HG03025 (cell line): Measurements from ENCODE around the gene RPS15A.
"Not testable (repeated sequence)": the region's sequence is repeated elsewhere in the genome, so short reads cannot be mapped to it uniquely, and the experiment has no call there.

Source experiments
- ATAC-seq: cut with Tn5 transposase; IDR thresholded peaks from one replicate; pipeline ENCODE4 v1.9.1; 2021; ENCODE audit warnings: mild to moderate bottlenecking, moderate library complexity; ENCODE audit not compliant: unreplicated experiment, low FRiP score

The RPS15A gene

DNA sequence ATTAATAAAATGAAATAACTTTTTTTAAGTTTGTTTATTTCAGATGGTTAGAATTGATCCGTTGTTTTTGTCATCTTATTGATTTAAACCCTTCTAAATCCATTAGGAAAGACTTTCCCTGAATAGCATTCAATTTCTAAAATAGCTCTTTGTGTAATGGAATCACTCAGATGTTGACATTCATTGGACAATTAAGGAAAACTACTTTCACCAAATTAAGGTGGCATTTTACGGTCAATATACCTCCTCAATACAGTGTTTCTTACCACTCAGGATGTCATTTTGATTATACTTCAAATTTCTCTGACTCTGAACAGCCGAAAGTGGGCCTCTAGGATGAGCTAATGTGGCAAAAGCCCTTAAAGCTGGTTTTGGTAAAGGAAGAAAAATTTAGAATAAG is 9.4 kb upstream of the RPS15A start:
- no peak for ATAC-seq

DNA sequence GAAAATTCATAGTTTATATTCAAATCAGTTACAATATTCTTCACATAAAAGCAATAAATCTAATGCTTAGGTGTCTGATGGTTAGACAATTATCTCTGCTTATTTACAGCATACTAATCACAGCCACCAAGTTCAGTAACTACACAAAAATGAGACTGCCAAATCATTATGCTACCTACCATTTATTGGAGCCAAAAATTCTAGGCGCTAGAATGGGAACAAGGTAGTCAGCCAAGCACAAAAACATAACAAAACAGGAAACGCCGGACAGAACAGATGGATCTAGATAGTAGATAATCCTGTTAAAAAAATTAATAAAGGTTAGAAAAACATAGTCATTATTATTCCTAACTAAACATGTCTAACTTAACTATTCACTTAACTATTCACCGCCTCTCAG is 7.6 kb upstream of the RPS15A start:
- no peak for ATAC-seq

DNA sequence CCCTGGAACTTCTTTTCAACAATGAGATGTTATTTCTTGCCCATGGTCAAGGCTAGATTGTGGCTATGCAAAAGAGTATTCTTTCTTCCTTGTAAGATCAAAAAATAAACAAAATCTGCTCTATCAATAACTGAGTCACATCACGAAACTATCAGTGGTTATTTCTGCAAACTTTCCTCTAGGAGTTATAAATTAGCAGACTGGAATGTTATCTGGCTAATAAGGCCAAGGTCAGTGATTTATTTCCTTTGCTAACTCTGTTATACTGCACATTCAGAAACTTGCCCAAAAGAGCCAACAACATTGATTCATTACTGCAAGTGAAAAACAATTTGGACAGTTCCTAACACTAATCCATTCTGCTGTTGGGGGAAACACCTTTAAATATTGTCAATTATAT is 6.2 kb upstream of the RPS15A start:
- ATAC-seq = no peak

DNA sequence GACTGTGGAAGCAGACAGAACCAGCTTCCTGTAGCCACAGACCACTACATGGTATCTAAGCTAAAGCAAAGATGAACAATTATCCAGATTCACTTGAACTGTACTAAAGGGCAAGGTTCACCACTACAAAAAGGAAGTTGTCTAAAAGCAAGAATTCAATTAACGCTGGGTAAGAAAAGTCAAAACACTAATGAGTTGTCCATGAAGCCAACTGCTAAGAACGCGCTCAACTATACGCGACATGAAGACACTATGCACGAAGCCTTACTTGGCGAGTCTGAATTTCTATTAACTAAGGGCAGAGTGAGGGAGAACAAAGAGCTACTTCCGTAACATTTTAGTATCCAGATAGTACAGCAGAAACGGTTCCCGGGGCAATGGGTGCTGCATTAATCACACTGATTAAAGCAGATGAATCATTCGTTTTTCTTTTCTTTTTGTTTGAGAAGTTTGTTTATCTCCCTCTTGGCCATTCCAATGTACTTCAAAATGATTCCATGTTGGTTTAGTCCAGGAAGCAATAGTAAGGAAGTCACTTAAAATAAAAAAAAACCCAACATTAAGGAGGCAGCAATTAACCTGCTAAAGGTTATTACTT is 2.8 kb upstream of the RPS15A start:
- ATAC-seq = no peak

DNA sequence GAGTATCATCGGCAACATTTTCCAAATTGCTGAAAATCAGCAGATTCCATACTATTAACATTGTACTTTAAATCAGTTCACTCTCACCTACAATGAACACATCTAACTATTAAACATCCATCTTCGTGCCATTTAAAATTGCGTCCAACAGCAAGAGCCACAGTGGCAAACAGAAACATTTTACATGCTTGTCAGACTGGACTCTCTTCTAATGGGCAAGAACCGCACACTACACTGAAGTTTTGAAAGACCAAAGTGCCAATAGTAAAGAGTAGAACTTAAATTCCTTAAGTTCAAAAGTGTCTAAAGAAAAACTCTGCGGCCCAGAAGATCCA is 652 bp downstream of the RPS15A start:
- no peak for ATAC-seq

DNA sequence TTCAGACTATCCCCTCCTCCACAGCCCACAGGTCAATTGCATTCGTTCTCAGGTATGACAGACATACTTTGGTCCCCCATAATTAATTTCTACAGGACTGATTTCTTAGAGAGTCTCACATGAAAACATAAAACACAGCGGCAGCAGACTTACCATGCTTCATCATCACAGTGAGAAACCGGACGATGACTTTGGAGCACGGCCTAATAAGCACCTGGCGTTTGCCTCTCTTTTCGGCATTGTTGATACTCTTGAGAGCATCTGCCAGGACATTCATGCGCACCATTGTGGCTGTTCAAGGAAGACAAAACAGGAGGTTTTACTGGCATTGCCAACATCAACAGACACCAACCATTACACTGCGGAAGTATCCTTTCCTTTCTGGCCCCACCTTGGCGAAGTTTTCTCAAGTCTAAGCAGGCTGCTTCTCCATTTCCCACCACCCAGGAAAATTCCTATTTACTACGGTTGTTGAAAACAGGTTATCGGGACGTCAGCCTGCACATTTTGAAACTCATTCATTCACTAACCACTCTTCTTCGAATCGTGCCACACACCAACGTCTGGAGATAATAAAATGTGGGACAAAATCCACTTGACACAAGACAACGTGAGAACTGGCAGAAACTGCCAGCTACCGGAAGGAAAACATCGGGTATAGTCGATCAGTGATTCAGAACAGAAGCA is 1.2 kb downstream of the RPS15A start:
- no peak for ATAC-seq

DNA sequence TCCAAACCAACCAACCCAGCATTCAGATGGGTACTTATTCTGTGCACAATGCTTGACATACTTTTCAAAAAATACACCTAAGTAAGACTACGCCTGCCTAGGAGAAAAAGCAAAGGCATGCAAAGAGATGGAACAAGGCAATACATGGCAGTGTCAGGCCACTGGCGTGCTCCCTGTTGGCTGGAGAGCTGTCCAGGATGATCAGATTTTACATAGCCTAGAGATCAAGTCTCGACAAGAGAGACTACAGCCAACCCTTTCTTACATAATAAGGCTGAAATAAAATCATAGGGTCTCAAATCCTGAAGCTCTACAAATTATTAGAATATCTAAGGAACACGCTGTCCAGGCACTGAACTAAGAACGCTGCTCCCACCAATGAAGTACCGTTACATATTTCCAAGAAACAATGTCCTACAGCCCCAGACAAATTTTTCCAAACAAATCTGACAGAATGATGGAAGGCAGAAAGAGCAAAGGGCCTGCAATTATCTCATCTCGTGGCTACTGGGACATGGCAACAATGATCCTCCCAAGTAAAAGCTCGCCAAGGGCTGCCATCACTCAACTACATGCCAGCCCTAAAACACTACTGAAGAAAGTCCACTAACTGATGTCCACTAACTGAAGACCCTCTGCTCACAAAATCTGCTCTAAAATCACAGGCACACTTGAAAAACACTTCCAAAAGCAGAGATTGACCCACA is 5.1 kb downstream of the RPS15A start:
- no peak for ATAC-seq

DNA sequence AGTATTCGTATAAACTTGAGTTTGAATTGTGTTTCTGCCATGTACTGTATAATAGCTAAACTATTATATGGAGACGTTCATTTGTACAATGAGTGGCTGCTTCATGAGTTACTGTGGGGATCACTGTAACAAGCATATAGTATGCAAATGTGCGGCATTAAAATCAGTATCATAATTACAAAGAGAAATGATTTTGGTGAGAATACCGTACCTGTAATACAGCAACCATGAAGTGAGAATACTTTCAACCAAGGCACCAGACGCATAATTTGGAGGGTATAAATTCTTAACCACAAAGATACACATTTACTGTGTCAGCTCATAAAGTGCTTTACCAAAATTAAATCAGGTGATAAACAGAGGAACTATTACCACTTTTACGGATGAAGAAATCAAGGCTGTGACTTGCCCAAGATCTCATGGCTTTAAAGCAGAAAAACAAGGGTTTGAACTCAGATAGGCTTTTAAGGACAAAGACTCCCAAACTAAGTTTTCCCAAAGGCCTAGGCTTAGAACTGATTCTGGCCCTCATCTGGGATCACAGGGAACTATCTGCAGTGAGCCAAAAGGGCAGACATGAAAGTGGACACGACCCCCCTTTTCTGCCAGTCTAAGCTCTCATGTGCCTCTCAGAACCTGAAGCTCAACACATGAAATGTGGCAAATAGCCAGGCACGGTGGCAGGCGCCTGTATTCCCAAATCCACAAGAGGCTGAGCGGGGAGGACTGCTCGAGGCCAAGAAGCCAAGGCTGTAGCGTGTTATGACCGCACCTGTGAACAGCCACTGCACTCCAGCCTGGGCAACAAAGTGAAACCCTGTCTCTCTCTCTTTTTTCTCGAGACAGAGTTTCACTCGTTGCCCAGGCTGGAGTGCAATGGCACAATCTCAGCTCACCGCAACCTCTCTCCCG is 6.4 kb downstream of the RPS15A start:
- ATAC-seq = no peak

DNA sequence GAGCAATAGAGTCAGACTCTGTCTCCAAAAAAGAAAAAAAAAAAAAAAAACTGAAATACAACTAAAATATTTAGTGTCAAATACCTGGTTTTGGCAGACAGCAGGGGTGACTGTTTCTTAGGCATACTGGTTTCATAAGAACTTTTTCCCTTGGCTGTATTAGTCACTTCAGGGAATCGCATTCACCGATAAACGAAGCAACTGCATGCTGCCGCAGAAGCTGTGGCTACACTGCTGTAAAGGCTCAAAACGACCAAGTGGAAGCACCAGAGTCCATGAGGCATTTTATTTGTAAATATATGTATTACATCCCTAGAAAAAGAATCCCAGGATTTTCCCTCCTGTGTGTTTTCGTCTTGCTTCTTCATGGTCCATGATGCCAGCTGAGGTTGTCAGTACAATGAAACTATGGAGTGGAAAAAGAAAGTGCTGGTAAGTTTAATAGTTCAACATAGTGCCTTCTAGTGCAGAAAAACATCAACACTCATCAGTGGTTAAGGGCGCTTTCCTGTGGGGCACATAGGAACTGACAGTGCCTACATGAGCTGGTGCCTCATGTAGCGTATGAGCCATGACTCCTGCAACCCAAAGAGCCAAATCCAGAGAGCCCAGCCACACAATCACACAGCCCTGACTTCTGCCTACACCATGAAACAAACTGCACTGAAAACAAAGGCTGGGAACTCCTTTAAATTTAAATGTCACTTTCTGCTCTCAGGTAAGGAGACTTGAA is 7.3 kb downstream of the RPS15A start:
- ATAC-seq = no peak

DNA sequence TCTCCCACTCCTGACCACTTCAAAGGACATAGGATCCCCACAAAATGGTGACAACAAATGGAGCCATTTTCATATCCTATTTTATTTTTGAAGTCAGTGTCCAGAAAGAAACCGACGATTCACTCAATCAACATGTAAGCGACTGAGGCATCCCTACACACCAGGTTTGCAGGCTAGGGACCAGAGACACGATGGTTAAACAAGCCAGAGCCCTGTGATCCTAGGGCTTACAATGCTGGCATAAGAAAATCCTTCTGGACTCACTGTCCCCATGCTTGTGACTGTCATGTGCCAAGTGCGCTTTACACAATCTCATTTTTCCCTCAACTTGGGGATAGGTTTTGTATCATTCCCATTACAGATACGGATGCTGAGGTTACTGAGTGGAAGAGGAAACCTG is 8.9 kb downstream of the RPS15A start:
- not testable (repeated sequence) for ATAC-seq

DNA sequence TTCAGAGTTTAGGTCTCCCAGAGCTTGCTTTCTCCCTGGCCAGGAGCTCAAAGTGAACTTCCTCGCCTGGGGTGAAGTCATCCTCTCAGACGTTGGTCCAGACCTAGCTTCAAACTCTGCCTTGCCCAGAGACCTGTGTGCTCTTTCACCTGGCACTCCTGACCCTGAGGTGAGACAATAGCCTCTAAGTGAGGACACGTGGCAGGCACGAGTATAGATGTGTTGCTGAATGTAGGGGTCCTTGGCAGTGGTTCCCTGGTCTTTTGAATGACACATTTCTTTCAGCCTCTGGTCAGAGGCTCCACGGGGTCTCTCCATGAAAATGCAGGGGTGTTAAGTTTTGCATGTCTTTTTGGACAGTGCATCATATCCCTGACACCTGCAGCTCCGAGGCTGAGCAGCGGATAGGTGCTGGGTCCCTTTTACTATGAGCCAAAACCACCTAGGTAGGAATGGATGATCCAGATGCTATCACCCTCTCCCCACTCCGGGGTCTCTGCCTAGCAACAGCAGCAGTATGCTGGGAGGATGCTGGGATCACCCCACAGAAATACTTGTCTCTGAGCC is 9.6 kb downstream of the RPS15A start:
- ATAC-seq = not testable (repeated sequence)

DNA sequence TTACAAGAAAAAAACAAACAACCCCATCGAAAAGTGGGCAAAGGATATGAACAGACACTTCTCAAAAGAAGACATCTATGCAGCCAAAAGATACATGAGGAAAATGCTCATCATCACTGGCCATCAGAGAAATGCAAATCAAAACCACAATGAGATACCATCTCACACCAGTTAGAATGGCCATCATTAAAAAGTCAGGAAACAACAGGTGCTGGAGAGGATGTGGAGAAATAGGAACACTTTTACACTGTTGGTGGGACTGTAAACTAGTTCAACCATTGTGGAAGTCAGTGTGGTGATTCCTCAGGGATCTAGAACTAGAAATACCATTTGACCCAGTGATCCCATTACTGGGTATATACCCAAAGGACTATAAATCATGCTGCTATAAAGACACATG is 12.5 kb downstream of the RPS15A start:
- ATAC-seq = not testable (repeated sequence)

DNA sequence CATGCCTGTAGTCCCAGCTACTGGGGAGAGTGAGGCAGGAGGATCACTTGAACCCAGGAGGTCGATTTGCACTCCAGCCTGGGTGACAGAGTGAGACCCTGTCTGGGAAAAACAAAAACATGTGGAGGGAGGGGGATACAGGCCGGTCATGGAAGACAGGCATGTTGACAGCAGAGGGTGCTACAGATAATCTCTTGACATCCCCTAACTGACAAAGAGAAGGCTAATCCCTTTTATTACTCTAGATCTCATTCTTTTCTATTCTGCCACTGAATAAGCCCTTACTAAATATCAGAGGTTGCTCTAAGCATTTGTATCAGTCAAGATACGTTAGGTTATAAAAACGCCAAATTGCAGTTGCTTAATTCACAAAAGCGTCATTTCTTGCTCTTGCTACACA is 13.8 kb downstream of the RPS15A start:
- ATAC-seq = not testable (repeated sequence)

DNA sequence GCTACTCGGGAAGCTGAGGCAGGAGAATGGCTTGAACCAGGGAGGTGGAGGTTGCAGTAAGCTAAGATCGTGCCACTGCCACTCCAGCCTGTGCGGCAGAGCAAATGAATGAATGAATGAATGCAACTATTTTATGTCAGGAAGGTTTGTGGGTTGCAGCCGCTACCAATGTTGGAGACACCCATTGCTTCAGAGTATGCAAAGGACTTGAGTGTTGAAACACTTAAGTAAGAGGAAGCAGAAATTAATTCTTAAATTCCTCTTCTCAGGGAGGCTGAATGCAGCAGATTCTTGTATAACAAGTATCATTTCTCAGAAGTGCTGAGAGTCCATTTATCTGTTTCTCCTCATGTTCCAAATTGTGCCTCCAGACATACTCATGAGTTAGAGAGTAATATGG is 15.5 kb downstream of the RPS15A start:
- ATAC-seq = not testable (repeated sequence)

DNA sequence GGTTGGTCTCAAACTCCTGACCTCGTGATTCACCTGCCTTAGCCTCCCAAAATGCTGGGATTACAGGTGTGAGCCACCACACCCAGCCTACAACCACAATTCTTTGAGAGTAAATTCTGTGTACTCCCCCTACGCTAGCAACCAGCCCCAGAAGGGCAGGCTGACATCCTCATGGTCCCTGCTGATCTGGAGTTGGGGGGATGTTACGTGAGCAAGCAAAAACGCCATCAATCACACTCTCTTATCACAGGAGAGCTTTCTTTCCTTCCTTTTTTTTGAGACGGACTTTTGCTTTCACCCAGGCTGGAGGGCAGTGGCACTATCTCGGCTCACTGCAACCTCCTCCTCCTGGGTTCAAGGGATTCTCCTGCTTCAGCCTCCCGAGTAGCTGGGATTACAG is 18.0 kb downstream of the RPS15A start:
- ATAC-seq = not testable (repeated sequence)

DNA sequence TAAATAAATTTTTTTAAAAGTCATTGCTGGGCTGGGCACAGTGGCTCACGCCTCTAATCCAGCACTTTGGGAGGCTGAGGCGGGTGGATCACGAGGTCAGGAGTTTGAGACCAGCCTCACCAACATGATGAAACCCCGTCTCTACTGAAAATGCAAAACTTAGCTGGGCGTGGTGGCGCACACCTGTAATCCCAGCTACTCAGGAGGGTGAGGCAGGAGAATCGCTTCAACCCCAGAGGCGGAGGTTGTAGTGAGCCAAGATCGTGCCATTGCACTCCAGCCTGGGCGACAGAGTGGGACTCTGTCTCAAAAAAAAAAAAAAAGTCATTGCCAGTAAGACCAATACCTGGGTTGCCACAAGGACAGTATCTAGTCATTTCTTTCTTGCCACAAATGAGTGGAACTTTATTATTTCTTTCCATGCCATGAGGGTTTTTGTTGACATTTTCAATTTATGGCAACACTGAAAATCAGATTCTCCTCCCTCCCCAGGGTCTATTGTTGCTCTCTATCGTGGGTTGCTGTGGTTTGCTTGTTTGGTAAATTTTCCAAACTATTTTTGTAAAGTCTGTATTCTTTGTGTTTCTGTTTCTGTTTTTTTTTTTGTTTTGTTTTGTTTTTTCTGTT is 19.7 kb downstream of the RPS15A start:
- ATAC-seq = not testable (repeated sequence)

DNA sequence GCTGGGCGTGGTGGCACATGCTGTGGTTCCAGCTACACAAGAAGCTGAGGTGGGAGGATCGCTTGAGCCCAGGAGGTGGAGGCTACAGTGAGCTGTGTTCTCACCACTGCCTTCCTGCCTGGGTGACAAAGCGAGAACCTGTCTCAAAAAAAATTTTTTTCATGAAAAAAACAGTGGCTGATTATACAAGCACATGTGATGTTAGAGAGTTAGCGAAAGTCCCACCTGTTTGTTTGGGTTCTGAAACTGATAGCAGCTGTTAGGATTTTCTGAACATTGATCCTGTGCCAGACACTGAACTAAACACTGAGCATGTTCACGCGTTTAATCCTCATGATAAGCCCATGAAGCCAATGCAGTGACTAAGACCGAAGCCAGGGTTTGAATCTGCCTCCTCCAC is 22.9 kb downstream of the RPS15A start:
- ATAC-seq = not testable (repeated sequence)

DNA sequence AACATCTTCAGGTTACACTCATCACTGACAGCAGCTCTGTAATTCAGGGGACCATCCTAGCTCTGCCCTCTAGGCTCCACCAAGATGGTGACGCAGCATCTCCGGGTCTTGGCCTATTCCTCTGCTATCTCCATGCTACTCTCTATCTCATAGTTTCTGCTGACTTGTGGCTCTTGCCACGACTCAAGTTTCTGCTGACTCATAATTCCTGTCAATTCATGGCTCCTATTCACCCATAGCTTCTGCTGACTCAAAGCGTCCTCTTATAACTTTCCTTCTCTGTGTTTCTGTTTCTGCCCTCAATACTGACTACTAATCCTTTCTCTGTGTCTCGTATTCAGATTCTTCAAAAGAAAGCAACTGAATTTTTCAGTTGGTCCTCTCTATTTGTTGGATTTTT is 27.4 kb downstream of the RPS15A start:
- peak; percentile 58 for ATAC-seq
